Urinary bladder (tissue), 4 donors: ENCODE results near the gene SF3B6. TPM values are rescaled to one million over a fixed set of nuclear protein-coding genes. Genes with fewer than 3 reads are reported as not detected.
"Not testable (repeated sequence)": the region's sequence is repeated elsewhere in the genome, so short reads cannot be mapped to it uniquely, and the experiment has no call there.

Source experiments
- DNase-seq: peaks from one replicate; pipeline ENCODE4 v3.0.0-alpha.2; 2015; ENCODE audit errors: extremely low spot score
- H3K27ac ChIP-seq: one replicate; pipeline ENCODE4 v1.5.1; 2013; ENCODE audit warnings: low read depth, mild to moderate bottlenecking, moderate library complexity
- H3K36me3 ChIP-seq: one replicate; pipeline ENCODE4 v1.6.1; 2013; ENCODE audit warnings: mild to moderate bottlenecking, moderate library complexity; ENCODE audit not compliant: insufficient read depth
- H3K4me1 ChIP-seq: one replicate; pipeline ENCODE4 v1.6.1; 2013; ENCODE audit warnings: mild to moderate bottlenecking, moderate library complexity; ENCODE audit not compliant: insufficient read depth
- H3K4me3 ChIP-seq: one replicate; pipeline ENCODE4 v1.5.1; 2013; ENCODE audit warnings: low read depth, low read length
- WGBS: extraction: QIAGEN DNeasy Blood & Tissue Kit; methylation state at CpG from one replicate; pipeline ENCODE4 v1.1.7; 2013; 5-methylcytosine and 5-hydroxymethylcytosine counted together
- polyA plus RNA-seq: library from polyadenylated mRNA; stranded (reverse); fragments of 200-250 nt; gene quantifications from one replicate; pipeline ENCODE4 v1.2.3, GENCODE V29; 2013
- total RNA-seq: library from RNA; depleted of rRNA; stranded (reverse); fragments of >200 nt; gene quantifications from one replicate; pipeline ENCODE4 v1.2.3, GENCODE V29; 2014
- donor health status: healthy with polysubstance abuse.
- donor health status: healthy.

The SF3B6 gene, protein sequence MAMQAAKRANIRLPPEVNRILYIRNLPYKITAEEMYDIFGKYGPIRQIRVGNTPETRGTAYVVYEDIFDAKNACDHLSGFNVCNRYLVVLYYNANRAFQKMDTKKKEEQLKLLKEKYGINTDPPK
- total RNA-seq (139 TPM), polyA plus RNA-seq (121 TPM)

DNA sequence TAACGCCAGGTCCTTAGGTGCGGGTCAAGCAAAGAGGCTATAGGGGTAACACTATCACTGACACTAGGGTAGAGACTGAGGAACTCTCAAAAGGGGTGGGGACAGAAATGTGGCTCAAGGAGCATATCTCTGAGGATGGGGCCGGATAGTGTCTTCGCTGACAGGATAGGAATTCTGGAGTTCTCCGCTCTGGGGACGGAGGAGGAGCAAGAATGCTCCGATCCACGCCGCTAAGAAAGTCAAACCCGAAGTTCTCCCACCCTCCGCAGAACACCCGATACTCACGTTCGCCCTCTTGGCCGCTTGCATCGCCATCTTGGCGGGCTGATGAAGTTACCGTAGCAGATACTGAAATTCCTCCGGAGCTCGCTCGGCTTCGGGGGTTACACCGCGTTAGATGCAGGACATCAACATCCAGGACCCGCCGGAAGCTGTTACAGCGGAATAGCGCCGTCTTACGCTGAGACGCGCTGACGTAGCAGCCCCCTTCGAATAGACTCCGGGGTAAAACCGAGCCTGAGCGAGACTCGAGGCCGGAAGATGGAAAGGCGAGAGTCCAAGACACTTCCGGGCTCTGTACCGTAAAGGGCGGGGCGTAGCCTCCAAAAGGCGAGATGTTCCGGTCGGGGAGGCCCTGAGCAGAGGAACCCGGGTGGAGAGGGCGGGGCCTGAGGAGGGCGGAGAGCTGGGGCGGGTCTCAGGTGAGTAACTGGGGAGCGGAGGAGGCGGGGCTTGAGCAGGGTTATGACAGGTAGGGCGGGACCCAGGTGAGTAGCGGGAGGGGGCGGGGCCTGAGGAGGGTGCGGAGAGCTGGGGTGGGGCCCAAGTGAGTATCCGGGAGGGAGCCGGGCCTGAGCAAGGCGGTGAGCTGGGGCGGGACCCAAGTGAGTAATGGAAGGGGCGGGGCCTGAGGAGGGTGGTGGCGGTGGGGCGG lies at the start of gene SF3B6:
TSS of gene SF3B6 (minus strand) at position 412 of the 934 bp plus-strand sequence. CDS start at position 315, 97 bp downstream.
- no peaks in the 10 kb centered on the region for H3K4me1 ChIP-seq
- peak within 1 kb of the TSS; percentile 72 for H3K4me3 ChIP-seq
- DNase-seq, result peak; percentile 98
- no peaks in the 10 kb centered on the region for H3K36me3 ChIP-seq
- peak within 1 kb of the TSS; percentile 97 for H3K27ac ChIP-seq
- under 1% methylated on average over 64 of the region's 64 CpGs for WGBS

DNA sequence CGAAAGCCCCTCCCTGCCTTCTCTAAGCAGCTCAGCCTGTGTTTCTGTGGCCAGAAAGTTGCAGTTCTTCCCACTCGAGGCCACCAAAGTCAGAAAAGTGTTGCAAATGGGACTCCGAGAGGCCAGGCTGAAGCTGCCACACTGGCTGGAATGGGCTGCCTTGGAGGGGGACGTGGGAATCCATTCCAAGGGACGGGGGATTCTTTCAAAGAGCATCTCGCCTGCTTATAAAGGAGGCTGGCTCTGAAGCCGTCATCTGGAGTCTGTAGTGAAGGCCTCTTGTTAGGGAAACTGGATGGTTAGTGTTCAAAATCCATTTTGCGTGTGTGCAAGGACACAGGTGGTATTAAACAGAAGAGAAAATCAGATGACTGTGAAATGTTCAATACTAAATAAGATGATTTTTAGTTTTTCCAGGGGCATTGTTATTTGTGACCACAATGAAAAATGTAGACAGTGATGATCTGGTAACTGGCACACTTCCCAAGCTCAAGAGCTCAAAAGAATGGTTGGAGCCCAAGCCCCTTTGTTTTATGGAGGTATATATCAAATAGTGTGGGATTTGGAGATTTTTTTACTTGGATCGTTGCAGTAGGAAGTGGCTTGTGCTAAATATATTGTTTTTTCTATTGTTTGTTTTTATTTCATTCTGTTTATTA lies 47.9 kb upstream of the SF3B6 start:
- 7% methylated on average over 9 of the region's 9 CpGs for WGBS
- no peak for DNase-seq
- peak overlapping the region; percentile 66 for H3K4me3 ChIP-seq

DNA sequence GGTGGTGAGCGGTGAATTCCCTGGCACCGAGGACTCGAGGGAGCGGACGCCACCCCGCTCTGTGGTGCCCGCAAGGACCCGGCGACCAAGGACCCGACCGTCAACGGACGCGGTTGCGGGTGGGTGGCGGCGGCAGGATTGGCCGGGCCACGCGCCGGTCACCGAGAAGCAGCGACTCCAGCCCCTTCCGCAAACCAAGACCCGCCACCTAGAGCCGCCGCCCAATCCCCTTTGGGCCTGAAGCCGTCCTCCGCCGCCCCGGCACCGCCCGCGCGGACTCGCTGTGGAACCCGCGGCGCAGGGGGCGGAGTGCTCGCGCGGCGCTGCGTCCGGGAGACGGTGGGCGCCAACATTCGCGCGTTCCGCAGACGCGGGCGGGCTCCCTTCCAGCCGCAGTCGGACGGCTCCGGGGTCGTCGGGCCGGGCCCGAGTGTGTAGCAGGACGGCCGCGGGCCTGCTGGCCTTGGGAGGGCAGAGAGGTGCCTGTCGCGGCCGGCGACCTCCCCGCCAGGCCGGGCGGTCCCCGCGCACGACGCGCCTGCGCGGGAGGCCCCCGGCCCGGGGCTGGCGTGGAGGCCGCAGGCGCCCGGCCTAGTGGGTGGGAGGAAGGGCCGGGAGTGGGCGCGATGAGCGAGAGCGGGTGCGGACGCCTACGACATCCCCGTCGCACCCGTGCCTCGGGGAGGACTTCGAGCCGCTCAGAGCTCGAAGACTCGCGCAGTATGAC lies 47.2 kb upstream of the SF3B6 start, which contains the start of the genes FAM228B and PFN4:
TSS of gene FAM228B (plus strand) at position 275 of the 727 bp plus-strand sequence. CDS start 893 bp downstream, outside the sequence.
TSS of gene PFN4 (minus strand) at position 140 of the 727 bp plus-strand sequence. CDS start 799 bp downstream, outside the sequence.
- no peaks in the 10 kb centered on the region for H3K36me3 ChIP-seq
- peak within 1 kb of the TSS; percentile 66 for H3K4me3 ChIP-seq
- H3K4me1 ChIP-seq, result no peaks in the 10 kb centered on the region
- under 1% methylated on average over 103 of the region's 103 CpGs for WGBS
- peak within 1 kb of the TSS; percentile 93 for H3K27ac ChIP-seq
- DNase-seq, result peak; percentile 70

More for the DNA sequence above, 47.9 kb upstream of the SF3B6 start:
- no peaks in the 10 kb centered on the region for H3K36me3 ChIP-seq
- no peaks in the 10 kb centered on the region for H3K4me1 ChIP-seq
- peak overlapping the region; percentile 93 for H3K27ac ChIP-seq

DNA sequence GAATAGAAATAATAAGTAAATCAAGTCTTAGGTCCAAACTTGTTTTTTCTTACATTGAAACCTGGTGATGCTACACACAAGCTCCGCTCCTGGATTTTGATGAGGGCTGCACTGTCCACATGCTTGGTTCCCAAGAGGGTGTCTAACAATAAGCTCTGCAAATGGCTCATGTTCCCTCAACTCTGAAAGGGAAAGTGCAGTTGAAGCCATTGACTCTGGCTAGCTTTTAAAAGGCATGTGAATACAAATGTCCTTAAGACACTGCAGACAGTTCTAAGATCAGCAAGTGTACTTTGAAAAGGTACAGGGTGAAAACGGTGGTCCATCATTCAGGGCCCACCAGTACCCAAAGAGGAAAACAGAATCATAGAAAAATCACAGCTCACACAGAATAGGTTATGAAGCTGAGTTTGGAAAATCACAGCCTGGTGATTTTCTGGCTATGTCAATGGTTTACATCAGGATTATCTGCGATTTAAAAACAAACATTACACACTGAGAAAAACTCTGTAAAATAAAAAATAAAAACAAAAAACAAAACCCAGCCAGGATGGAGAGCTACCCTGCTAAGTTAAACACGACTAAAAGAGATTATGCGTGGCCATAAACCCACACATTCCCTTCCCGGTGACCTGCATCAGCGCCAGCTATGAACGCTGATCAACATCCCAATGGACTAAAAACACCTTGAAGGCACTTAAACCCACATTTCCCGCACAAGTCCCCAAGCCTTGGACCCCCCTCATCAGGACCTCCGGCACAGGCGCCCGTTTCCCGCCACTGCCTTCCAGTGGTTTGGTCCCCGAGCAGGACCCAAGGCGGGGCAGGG lies 46.5 kb upstream of the SF3B6 start:
- 8% methylated on average over 15 of the region's 15 CpGs for WGBS
- Histone ChIP-seq H3K36me3 (no peaks in the 10 kb centered on the region), H3K27ac (peak overlapping the region; percentile 93), H3K4me3 (peak overlapping the region; percentile 66), H3K4me1 (no peaks in the 10 kb centered on the region)
- DNase-seq, result no peak

DNA sequence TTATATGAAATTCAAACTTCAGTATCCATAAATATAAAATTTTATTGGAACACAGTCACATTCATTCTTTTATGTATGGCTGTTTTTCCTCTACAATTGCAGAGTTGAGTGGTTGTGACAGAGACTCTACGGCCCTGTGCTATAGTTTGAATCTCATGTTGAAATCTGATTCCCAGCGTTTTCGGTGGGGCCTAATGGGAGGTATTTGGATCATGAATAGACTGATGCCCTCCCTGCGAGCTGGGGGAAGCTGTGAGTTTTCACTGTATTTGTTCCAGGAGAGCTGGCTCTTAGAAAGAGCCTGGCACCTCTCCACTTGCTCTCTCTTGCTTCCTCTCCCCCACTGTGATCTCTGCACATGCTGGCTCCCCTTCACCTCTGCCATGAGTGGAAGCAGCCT lies 45.3 kb upstream of the SF3B6 start:
- Histone ChIP-seq H3K36me3 (no peaks in the 10 kb centered on the region), H3K4me1 (no peaks in the 10 kb centered on the region), H3K4me3 (no peak overlapping the region), H3K27ac (no peak overlapping the region)
- no peak for DNase-seq
- WGBS, result 61% methylated on average over 4 of the region's 4 CpGs

DNA sequence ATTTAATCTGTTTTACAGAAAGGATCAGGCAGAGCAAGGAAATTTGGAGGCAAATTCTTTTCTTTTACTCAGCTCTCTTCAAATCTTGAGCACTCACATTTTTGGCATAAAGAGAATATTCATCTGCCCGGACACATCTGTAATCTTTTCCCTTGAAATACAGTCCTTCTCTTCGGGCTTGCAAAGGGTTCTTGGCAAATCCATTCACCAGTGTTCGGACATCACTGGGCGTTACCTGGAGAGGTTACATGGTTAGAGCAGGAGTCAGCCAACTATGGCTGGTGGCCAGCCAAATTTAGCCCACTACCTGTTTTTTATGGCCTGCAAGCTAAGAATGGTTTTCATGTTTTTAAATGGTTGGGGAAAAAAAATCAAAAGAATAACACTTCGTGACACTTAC lies 44.9 kb upstream of the SF3B6 start:
- H3K4me1 ChIP-seq, result no peaks in the 10 kb centered on the region
- H3K4me3 ChIP-seq, result no peak overlapping the region
- DNase-seq, result no peak
- no peaks in the 10 kb centered on the region for H3K36me3 ChIP-seq
- H3K27ac ChIP-seq, result no peak overlapping the region
- 68% methylated on average over 5 of the region's 5 CpGs for WGBS

DNA sequence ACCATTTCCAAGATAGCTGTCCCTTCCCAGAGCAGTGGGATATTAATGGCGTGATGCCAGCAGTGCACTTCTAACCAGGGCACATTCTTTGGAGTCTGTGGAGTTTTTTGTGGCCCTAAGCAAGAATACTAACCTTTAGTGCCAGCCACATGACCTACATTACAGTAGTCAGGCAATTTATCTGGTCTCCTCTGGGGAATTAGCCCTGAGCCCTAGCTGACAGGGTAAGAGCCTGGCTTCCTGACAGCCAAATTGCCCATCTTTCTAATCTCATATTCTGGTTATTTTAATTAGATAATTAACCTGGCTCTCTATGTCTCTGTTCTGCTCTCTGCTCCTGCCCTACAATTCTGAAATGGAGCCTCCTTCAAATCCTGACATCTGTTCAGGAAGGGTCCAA lies 41.8 kb upstream of the SF3B6 start:
- DNase-seq, result no peak
- Histone ChIP-seq H3K4me3 (no peak overlapping the region), H3K27ac (no peak overlapping the region), H3K4me1 (no peaks in the 10 kb centered on the region), H3K36me3 (peaks cover 1% of the 10 kb centered on the region)
- WGBS, result 77% methylated on average over 1 of the region's 1 CpG

DNA sequence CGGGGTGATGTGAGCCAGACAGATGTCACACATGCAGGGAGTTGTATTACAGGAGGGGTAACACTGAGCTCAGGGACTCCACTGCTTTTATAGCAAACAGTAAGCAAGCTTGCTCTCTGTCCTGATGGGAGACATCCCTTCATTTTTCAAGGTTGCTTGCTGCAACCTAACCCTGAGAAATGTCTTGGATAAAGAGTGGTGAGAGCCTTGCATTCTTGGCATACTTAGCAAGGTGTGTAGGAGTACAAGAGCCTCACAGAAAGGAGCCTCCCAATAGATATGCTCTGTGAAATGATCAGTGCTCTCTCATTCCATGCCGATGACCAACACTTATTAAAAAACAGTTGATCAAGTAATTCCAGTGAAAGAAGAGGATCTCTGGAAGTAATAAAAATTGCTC lies 38.9 kb upstream of the SF3B6 start:
- H3K4me1 ChIP-seq, result no peaks in the 10 kb centered on the region
- DNase-seq, result no peak
- H3K27ac ChIP-seq, result no peak overlapping the region
- H3K4me3 ChIP-seq, result no peak overlapping the region
- H3K36me3 ChIP-seq, result peaks cover 1% of the 10 kb centered on the region
- WGBS, result 48% methylated on average over 2 of the region's 2 CpGs

DNA sequence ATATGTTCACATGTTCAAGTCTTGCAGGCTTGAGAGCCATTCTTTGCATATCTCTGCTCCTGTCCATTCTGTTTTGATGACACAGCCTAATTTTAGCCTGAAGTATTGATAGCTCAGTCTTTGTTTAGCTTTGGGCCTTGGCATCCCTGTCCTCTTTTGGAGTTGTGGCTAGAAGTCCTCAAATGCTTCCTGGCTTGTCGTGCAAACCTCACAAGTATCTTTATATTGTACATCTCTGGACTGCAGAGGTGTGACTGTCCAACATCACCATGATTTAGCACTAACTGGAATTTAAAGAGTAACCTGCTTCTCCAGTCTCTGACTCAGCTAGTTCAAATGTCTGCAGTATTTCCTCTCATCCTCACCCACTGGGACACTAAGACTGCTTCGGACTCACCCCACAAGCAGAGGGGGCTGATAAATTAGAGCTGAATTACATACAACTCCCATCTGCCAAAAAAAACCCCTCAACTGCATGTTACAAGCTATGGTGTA lies 35.3 kb upstream of the SF3B6 start:
- H3K4me3 ChIP-seq, result no peak overlapping the region
- H3K36me3 ChIP-seq, result peaks cover 1% of the 10 kb centered on the region
- no peak overlapping the region for H3K27ac ChIP-seq
- no peaks in the 10 kb centered on the region for H3K4me1 ChIP-seq
- no peak for DNase-seq
- WGBS, result 62% methylated on average over 2 of the region's 2 CpGs

DNA sequence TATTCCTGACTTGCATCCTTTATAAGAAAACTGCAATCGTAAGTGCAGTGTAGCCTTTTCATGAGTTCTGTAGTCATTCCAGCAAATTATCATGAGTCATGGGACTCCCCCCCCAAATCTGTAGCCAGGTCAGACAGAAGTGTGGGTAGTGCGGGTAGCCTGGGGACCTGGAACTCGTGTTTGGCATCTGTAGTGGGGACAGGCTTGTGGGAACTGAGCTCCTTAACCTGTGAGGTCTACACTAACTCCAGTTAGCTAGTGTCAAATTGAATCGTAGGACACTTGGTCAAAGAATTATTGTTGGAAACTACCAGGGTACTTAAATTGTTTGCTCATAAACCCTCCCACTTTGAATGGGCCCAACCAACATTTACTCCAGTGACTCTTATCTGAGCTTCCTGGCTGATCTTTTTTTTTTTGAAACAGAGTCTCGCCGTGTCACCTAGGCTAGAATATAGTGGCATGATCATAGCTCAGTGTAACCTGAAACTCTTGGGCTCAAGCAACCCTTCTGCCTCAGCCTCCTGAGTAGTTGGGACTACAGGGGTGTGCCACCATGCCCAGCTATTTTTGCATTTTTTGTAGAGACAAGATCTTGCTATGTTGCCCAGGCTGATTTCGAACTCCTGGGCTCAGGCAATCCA lies 34.7 kb upstream of the SF3B6 start:
- DNase-seq, result no peak
- Histone ChIP-seq H3K4me3 (no peak overlapping the region), H3K27ac (no peak overlapping the region), H3K4me1 (no peaks in the 10 kb centered on the region), H3K36me3 (peaks cover 1% of the 10 kb centered on the region)
- WGBS, result 87% methylated on average over 7 of the region's 7 CpGs

DNA sequence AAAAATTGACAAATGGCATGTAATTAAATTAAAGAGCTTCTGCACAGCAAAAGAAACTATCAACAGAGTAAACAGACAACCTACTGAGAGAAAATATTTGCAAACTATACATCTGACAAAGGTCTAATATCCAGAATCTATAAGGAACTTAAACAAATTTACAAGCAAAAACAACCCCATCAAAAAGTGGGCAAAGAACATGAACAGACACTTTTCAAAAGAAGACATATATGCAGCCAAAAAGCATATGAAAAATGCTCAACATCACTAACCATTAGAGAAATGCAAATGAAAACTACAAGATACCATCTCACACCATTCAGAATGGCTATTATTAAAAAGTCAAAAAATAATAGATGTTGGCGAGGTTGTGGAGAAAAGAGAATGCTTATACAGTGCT lies 33.3 kb upstream of the SF3B6 start:
- H3K27ac ChIP-seq, DNase-seq, H3K4me3 ChIP-seq, H3K4me1 ChIP-seq, H3K36me3 ChIP-seq: not testable (repeated sequence)
- 96% methylated on average over 1 of the region's 1 CpG for WGBS

DNA sequence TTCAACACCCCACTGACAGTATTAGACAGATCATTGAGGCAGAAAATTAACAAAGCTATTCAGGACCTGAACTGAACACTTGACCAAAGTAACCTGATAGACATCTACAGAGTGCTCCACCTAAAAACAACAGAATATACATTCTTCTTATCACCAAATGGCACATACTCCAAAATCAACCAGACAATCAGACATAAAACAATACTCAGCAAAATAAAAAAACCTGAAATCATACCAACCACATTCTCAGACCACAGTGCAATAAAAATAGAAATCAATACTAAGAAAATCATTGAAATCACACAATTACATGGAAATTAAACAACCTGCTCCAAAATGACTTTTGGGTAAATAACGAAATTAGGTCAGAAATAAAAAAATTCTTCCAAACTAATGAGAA lies 31.2 kb upstream of the SF3B6 start:
- 57% methylated on average over 1 of the region's 1 CpG for WGBS

More for the DNA sequence above, 31.2 kb upstream of the SF3B6 start:
- no peak for DNase-seq
- no peak overlapping the region for H3K27ac ChIP-seq
- H3K36me3 ChIP-seq, result no peaks in the 10 kb centered on the region
- no peaks in the 10 kb centered on the region for H3K4me1 ChIP-seq
- H3K4me3 ChIP-seq, result no peak overlapping the region
